Neural crest cell (in vitro differentiated cells): ENCODE measurements around the gene DOCK3. TPM values are rescaled to one million over a fixed set of nuclear protein-coding genes. Genes with fewer than 3 reads are reported as not detected.
"Not testable (repeated sequence)": the region's sequence is repeated elsewhere in the genome, so short reads cannot be mapped to it uniquely, and the experiment has no call there.

Source experiments
- DNase-seq: peaks from one replicate; pipeline ENCODE4 v3.0.0; 2021; ENCODE audit warnings: low read depth, mixed read lengths, low spot score
- H3K27ac Mint-ChIP-seq: one replicate; pipeline ENCODE4 v1.8.0; 2021; ENCODE audit warnings: mild to moderate bottlenecking, mixed read lengths; ENCODE audit not compliant: unreplicated experiment
- H3K27me3 Mint-ChIP-seq: 2 replicates; pipeline ENCODE4 v1.8.0; 2021; ENCODE audit warnings: low read depth, mild to moderate bottlenecking, mixed read lengths
- H3K36me3 Mint-ChIP-seq: 2 replicates; pipeline ENCODE4 v1.8.0; 2021; ENCODE audit warnings: low read depth, mild to moderate bottlenecking, mixed read lengths
- H3K4me1 Mint-ChIP-seq: 2 replicates; pipeline ENCODE4 v1.8.0; 2021; ENCODE audit warnings: mixed read lengths
- H3K4me3 Mint-ChIP-seq: one replicate; pipeline ENCODE4 v1.8.0; 2021; ENCODE audit warnings: mild to moderate bottlenecking, mixed read lengths
- H3K9me3 Mint-ChIP-seq: 2 replicates; pipeline ENCODE4 v1.8.0; 2021; ENCODE audit warnings: mixed read lengths
- CTCF ChIP-seq: fragments of 200-600 bp; sonication (generic); conservative IDR thresholded peaks from 2 replicates; pipeline ENCODE4 v1.5.0; 2021; ENCODE audit warnings: antibody characterized with exemption, mild to moderate bottlenecking
- total RNA-seq: library from RNA; stranded (reverse); gene quantifications from 2 replicates; pipeline ENCODE4 v1.2.1, GENCODE V29; 2021

The DOCK3 gene
- total RNA-seq, 1 donor from 2014 or later, result 5.0 TPM

- TF ChIP-seq CTCF, result no peak
- H3K27me3 Mint-ChIP-seq, result no peaks in the 10 kb centered on the region
- no peaks in the 10 kb centered on the region for H3K36me3 Mint-ChIP-seq
- no peak for DNase-seq
- H3K4me3 Mint-ChIP-seq, result no peak overlapping the region
- no peaks in the 10 kb centered on the region for H3K4me1 Mint-ChIP-seq
- H3K27ac Mint-ChIP-seq, result no peak overlapping the region
- H3K9me3 Mint-ChIP-seq, result no peaks in the 10 kb centered on the region
These were observed 275.9 kb downstream of the DOCK3 start for GRCh38 chr3:50950591-50950990.

- H3K9me3 Mint-ChIP-seq, result no peaks in the 10 kb centered on the region
These were observed 279.2 kb downstream of the DOCK3 start for GRCh38 chr3:50953825-50954414.

GRCh38 chr3:50961386-50961785 is 286.7 kb downstream of the DOCK3 start:
- H3K9me3 Mint-ChIP-seq, result no peaks in the 10 kb centered on the region
- no peak overlapping the region for H3K27ac Mint-ChIP-seq
- no peak for TF ChIP-seq CTCF
- H3K36me3 Mint-ChIP-seq, result no peaks in the 10 kb centered on the region
- no peaks in the 10 kb centered on the region for H3K4me1 Mint-ChIP-seq
- peaks cover 17% of the 10 kb centered on the region for H3K27me3 Mint-ChIP-seq
- H3K4me3 Mint-ChIP-seq, result no peak overlapping the region
- DNase-seq, result no peak

More at GRCh38 chr3:50953825-50954414, 279.2 kb downstream of the DOCK3 start:
- Mint-ChIP-seq H3K27ac (no peak overlapping the region), H3K4me1 (no peaks in the 10 kb centered on the region), H3K36me3 (no peaks in the 10 kb centered on the region), H3K4me3 (no peak overlapping the region), H3K27me3 (peaks cover 3% of the 10 kb centered on the region)
- DNase-seq, result no peak
- no peak for TF ChIP-seq CTCF

GRCh38 chr3:50971487-50971924 is 296.8 kb downstream of the DOCK3 start:
- Mint-ChIP-seq H3K27me3 (no peaks in the 10 kb centered on the region), H3K9me3 (peaks cover 6% of the 10 kb centered on the region), H3K4me3 (no peak overlapping the region), H3K36me3 (no peaks in the 10 kb centered on the region), H3K27ac (no peak overlapping the region), H3K4me1 (peaks cover 5% of the 10 kb centered on the region)
- TF ChIP-seq CTCF, result peak; percentile 91
- DNase-seq, result peak; percentile 40

- H3K27ac Mint-ChIP-seq, result no peak overlapping the region
- peaks cover 6% of the 10 kb centered on the region for H3K9me3 Mint-ChIP-seq
- H3K4me3 Mint-ChIP-seq, result no peak overlapping the region
- no peaks in the 10 kb centered on the region for H3K27me3 Mint-ChIP-seq
- H3K4me1 Mint-ChIP-seq, result peaks cover 5% of the 10 kb centered on the region
- no peaks in the 10 kb centered on the region for H3K36me3 Mint-ChIP-seq
- no peak for TF ChIP-seq CTCF
- DNase-seq, result no peak
These were observed 297.3 kb downstream of the DOCK3 start for GRCh38 chr3:50972029-50972428.

- Mint-ChIP-seq H3K4me1 (peaks cover 12% of the 10 kb centered on the region), H3K9me3 (peaks cover 12% of the 10 kb centered on the region), H3K4me3 (peak overlapping the region; percentile 85), H3K27ac (peak overlapping the region; percentile 96)
- not testable (repeated sequence) for DNase-seq, H3K36me3 Mint-ChIP-seq, H3K27me3 Mint-ChIP-seq
These were observed 303.9 kb downstream of the DOCK3 start for GRCh38 chr3:50978586-50978985.
